ENCODE data around the gene TMEM121.
"Not testable (repeated sequence)": the region's sequence is repeated elsewhere in the genome, so short reads cannot be mapped to it uniquely, and the experiment has no call there.

The TMEM121 gene

GRCh38 chr14:105528586-105529318 is 2.4 kb downstream of the TMEM121 start:
- DNase-seq, result no peak

- DNase-seq, result no peak
Measured at GRCh38 chr14:105529319-105529568, 2.9 kb downstream of the TMEM121 start.

GRCh38 chr14:105529569-105530284 is 3.3 kb downstream of the TMEM121 start:
- DNase-seq, result no peak

GRCh38 chr14:105530285-105531087 is 4.1 kb downstream of the TMEM121 start:
- DNase-seq, result no peak

- no peak for DNase-seq
Measured at GRCh38 chr14:105531088-105531893, 4.9 kb downstream of the TMEM121 start.

GRCh38 chr14:105531894-105532623 is 5.7 kb downstream of the TMEM121 start:
- DNase-seq, result no peak

GRCh38 chr14:105532735-105533141 is 6.4 kb downstream of the TMEM121 start:
- DNase-seq, result no peak

GRCh38 chr14:105533391-105533790 is 7.0 kb downstream of the TMEM121 start:
- no peak for DNase-seq

GRCh38 chr14:105533811-105534498 is 7.6 kb downstream of the TMEM121 start:
- no peak for DNase-seq

GRCh38 chr14:105534586-105534985 is 8.2 kb downstream of the TMEM121 start:
- no peak for DNase-seq

- DNase-seq, result no peak
Measured at GRCh38 chr14:105536051-105536450, 9.7 kb downstream of the TMEM121 start.

- DNase-seq, result no peak
Measured at GRCh38 chr14:105536691-105537579, 10.6 kb downstream of the TMEM121 start.

GRCh38 chr14:105537580-105538474 is 11.4 kb downstream of the TMEM121 start:
- no peak for DNase-seq

- no peak for DNase-seq
Measured at GRCh38 chr14:105538481-105539049, 12.2 kb downstream of the TMEM121 start.

GRCh38 chr14:105540811-105541210 is 14.4 kb downstream of the TMEM121 start:
- DNase-seq, result no peak

- no peak for DNase-seq
Measured at GRCh38 chr14:105541218-105541875, 15.0 kb downstream of the TMEM121 start.

GRCh38 chr14:105545676-105546075 is 19.3 kb downstream of the TMEM121 start:
- DNase-seq, result not testable (repeated sequence)

GRCh38 chr14:105546410-105546809 is 20.0 kb downstream of the TMEM121 start:
- not testable (repeated sequence) for DNase-seq

- DNase-seq, result not testable (repeated sequence)
Measured at GRCh38 chr14:105547072-105547471, 20.7 kb downstream of the TMEM121 start.
